CD4-positive, alpha-beta memory T cell (primary cell): ENCODE results near the gene COL4A6. TPM values are rescaled to one million over a fixed set of nuclear protein-coding genes. Genes with fewer than 3 reads are reported as not detected.

Source experiments
- CTCF ChIA-PET: fragments of 350-600 bp; sonication (Branson Sonifier 250); formaldehyde crosslinking; loops from one replicate; lab custom pipeline; 2021; ENCODE audit warnings: inconsistent platforms; ENCODE audit not compliant: partially characterized antibody; lab: Charles Lee
- POLR2A ChIA-PET: fragments of 350-600 bp; sonication (Branson Sonifier 250); formaldehyde crosslinking; loops from one replicate; lab custom pipeline; 2021; ENCODE audit not compliant: partially characterized antibody; lab: Charles Lee
- DNase-seq, 5 donors: peaks; one replicate each; pipeline versions ENCODE4 v3.0.0 to v3.0.0-alpha.2; 2020 to 2022; ENCODE audit warnings: mixed read lengths in 1 of 5
- H3K27ac ChIP-seq: one replicate; pipeline ENCODE4 v1.7.0; 2013; ENCODE audit warnings: low read depth, low read length
- H3K27me3 ChIP-seq: 2 replicates; pipeline ENCODE4 v1.7.0; 2013; ENCODE audit warnings: mild to moderate bottlenecking, low read length, moderate library complexity; ENCODE audit not compliant: insufficient read depth
- H3K36me3 ChIP-seq: 2 replicates; pipeline ENCODE4 v1.7.0; 2013; ENCODE audit warnings: mild to moderate bottlenecking, low read length, moderate library complexity; ENCODE audit not compliant: insufficient read depth
- H3K4me1 ChIP-seq: 2 replicates; pipeline ENCODE4 v1.7.0; 2013; ENCODE audit warnings: mild to moderate bottlenecking, low read length, moderate library complexity; ENCODE audit not compliant: insufficient read depth
- H3K4me3 ChIP-seq, 2 donors: one replicate each; pipeline ENCODE4 v1.7.0; 2013; ENCODE audit warnings: low read length in 2 of 2, mild to moderate bottlenecking in 1 of 2
- H3K9me3 ChIP-seq, 2 donors: one replicate each; pipeline ENCODE4 v1.7.0; 2013; ENCODE audit warnings: low read length in 2 of 2, control low read depth in 1 of 2; ENCODE audit not compliant: control insufficient read depth in 1 of 2
- H3K27ac Mint-ChIP-seq, 7 donors: one replicate each; pipeline ENCODE4 v1.8.0; 2020 to 2021; ENCODE audit warnings: mixed read lengths in 7 of 7, mild to moderate bottlenecking in 6 of 7, inconsistent platforms in 3 of 7, moderate library complexity in 3 of 7
- H3K27me3 Mint-ChIP-seq, 2 donors: one replicate each; pipeline ENCODE4 v1.8.0; 2020 to 2021; ENCODE audit warnings: mixed read lengths in 2 of 2
- H3K36me3 Mint-ChIP-seq, 2 donors: one replicate each; pipeline ENCODE4 v1.8.0; 2020 to 2021; ENCODE audit warnings: mixed read lengths in 2 of 2, inconsistent platforms in 1 of 2, mild to moderate bottlenecking in 1 of 2
- H3K4me1 Mint-ChIP-seq, 4 donors: one replicate each; pipeline ENCODE4 v1.8.0; 2020 to 2021; ENCODE audit warnings: mixed read lengths in 4 of 4, mild to moderate bottlenecking in 1 of 4
- H3K4me3 Mint-ChIP-seq, 8 donors: one replicate each; pipeline ENCODE4 v1.8.0; 2020 to 2021; ENCODE audit warnings: mixed read lengths in 8 of 8, mild to moderate bottlenecking in 7 of 8, moderate library complexity in 6 of 8, inconsistent platforms in 3 of 8
- H3K9me3 Mint-ChIP-seq, 8 donors: one replicate each; pipeline ENCODE4 v1.8.0; 2020 to 2021; ENCODE audit warnings: mixed read lengths in 8 of 8, mild to moderate bottlenecking in 5 of 8, inconsistent platforms in 3 of 8, moderate library complexity in 1 of 8
- intact Hi-C: fragments of 100-400 bp; cut with micrococcal nuclease; formaldehyde crosslinking; loops from one replicate; pipeline ENCODE4 v1.15.1; 2023
- polyA plus RNA-seq, 2 donors: library from polyadenylated mRNA; unstranded; fragments of 300-500 nt; fragmentation: Illumina TruSeq; gene quantifications; one replicate each; pipeline ENCODE4 v1.2.3, GENCODE V29; 2021
- total RNA-seq, 2 experiments: library from RNA; stranded (reverse); gene quantifications; one replicate each; pipeline ENCODE4 v1.2.3, GENCODE V29; 2021

The COL4A6 gene
- total and polyA plus RNA-seq, 4 experiments from 2014 or later: not detected

- H3K4me3 ChIP-seq: no peak overlapping the region
- no peaks in the 10 kb centered on the region for H3K9me3 ChIP-seq
- no peaks in the 10 kb centered on the region for H3K36me3 ChIP-seq
- ChIA-PET CTCF (no interaction called here), POLR2A (no interaction called here)
- H3K4me3 Mint-ChIP-seq: no peak overlapping the region
- no peaks in the 10 kb centered on the region for H3K9me3 Mint-ChIP-seq
- H3K27ac ChIP-seq: no peak overlapping the region
- H3K4me1 ChIP-seq: no peaks in the 10 kb centered on the region
- no peaks in the 10 kb centered on the region for H3K27me3 ChIP-seq
- no peak for DNase-seq
- peaks cover 5 to 8% of the 10 kb centered on the region in 2 donors for H3K36me3 Mint-ChIP-seq
- intact Hi-C loops: no loop called here
- H3K27ac Mint-ChIP-seq: no peak overlapping the region
- no peaks in the 10 kb centered on the region for H3K4me1 Mint-ChIP-seq
- no peaks in the 10 kb centered on the region for H3K27me3 Mint-ChIP-seq
Observed at GRCh38 chrX:108122748-108123147, 315.5 kb downstream of the COL4A6 start.

GRCh38 chrX:108121291-108121690, 316.9 kb downstream of the COL4A6 start:
- H3K4me3 ChIP-seq: no peak overlapping the region
- POLR2A ChIA-PET: no interaction called here
- no peaks in the 10 kb centered on the region for H3K36me3 ChIP-seq
- no peak overlapping the region for H3K27ac Mint-ChIP-seq
- H3K27me3 Mint-ChIP-seq: no peaks in the 10 kb centered on the region
- H3K27ac ChIP-seq: no peak overlapping the region
- no peaks in the 10 kb centered on the region for H3K27me3 ChIP-seq
- peaks cover 0 to under 1% of the 10 kb centered on the region in 2 donors for H3K36me3 Mint-ChIP-seq
- no peaks in the 10 kb centered on the region for H3K4me1 ChIP-seq
- H3K9me3 Mint-ChIP-seq: no peaks in the 10 kb centered on the region
- no peak overlapping the region for H3K4me3 Mint-ChIP-seq
- no peak for DNase-seq
- intact Hi-C loops: no loop called here
- H3K9me3 ChIP-seq: no peaks in the 10 kb centered on the region
- CTCF ChIA-PET: no interaction called here
- no peaks in the 10 kb centered on the region for H3K4me1 Mint-ChIP-seq

- Histone ChIP-seq H3K4me3 (no peak overlapping the region), H3K27ac (no peak overlapping the region), H3K4me1 (no peaks in the 10 kb centered on the region), H3K36me3 (no peaks in the 10 kb centered on the region), H3K27me3 (no peaks in the 10 kb centered on the region), H3K9me3 (no peaks in the 10 kb centered on the region)
- POLR2A ChIA-PET: no interaction called here
- Mint-ChIP-seq H3K36me3 (no peaks in the 10 kb centered on the region), H3K27ac (no peak overlapping the region), H3K9me3 (no peaks in the 10 kb centered on the region), H3K4me3 (no peak overlapping the region), H3K27me3 (no peaks in the 10 kb centered on the region), H3K4me1 (peaks cover 0 to 3% (median 0%) of the 10 kb centered on the region in 4 donors)
- intact Hi-C loops: no loop called here
- DNase-seq: no peak
- CTCF ChIA-PET: no interaction called here
Observed at GRCh38 chrX:108117988-108118387, 320.2 kb downstream of the COL4A6 start.

- Histone ChIP-seq H3K27ac (no peak overlapping the region), H3K27me3 (no peaks in the 10 kb centered on the region), H3K36me3 (no peaks in the 10 kb centered on the region), H3K4me1 (no peaks in the 10 kb centered on the region), H3K9me3 (no peaks in the 10 kb centered on the region), H3K4me3 (no peak overlapping the region)
- Mint-ChIP-seq H3K36me3 (peaks cover 0 to 2% of the 10 kb centered on the region in 2 donors), H3K4me1 (peaks cover 0 to 3% (median 0%) of the 10 kb centered on the region in 4 donors), H3K4me3 (no peak overlapping the region), H3K27me3 (no peaks in the 10 kb centered on the region), H3K9me3 (no peaks in the 10 kb centered on the region), H3K27ac (no peak overlapping the region)
- CTCF ChIA-PET: no interaction called here
- POLR2A ChIA-PET: no interaction called here
- no peak for DNase-seq
- intact Hi-C loops: no loop called here
Observed at GRCh38 chrX:108114541-108114940, 323.7 kb downstream of the COL4A6 start.

Other genes with a start within 250 kb of the COL4A6 start
- gene COL4A5, start 1.4 kb upstream of the COL4A6 start, total RNA-seq: not detected
- not detected for gene COL4A5, start 1.4 kb upstream of the COL4A6 start, polyA plus RNA-seq